CD4-positive, alpha-beta T cell treated with Interleukin-12 subunit alpha and Interleukin-12 subunit beta, for 1 hour (primary cell): Measurements from ENCODE around the gene PDPK1.

Source experiments
- DNase-seq: peaks from one replicate; pipeline ENCODE4 v3.0.0-alpha.2; 2020

Gene PDPK1

DNA sequence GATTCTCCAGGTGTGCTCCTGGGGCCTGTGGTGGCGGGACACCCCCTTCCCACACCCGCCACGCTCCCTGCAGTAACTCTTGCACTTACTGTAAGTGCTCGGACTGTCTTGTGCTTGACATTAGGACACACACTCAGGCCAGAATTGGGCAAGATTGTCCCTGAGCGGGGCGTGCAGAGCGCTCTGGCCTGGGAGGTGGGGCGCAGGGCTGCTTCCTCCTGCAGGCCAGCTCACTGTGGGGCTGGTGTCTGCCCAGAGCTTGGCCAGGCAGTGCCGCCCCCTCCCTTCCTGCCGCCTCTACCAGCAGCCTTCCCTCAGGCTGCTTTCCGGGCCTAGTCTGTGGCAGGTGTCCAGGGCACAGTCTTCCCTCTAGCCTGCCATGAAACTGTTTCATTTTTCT, 30.2 kb upstream of the PDPK1 start:
- DNase-seq: no peak

DNA sequence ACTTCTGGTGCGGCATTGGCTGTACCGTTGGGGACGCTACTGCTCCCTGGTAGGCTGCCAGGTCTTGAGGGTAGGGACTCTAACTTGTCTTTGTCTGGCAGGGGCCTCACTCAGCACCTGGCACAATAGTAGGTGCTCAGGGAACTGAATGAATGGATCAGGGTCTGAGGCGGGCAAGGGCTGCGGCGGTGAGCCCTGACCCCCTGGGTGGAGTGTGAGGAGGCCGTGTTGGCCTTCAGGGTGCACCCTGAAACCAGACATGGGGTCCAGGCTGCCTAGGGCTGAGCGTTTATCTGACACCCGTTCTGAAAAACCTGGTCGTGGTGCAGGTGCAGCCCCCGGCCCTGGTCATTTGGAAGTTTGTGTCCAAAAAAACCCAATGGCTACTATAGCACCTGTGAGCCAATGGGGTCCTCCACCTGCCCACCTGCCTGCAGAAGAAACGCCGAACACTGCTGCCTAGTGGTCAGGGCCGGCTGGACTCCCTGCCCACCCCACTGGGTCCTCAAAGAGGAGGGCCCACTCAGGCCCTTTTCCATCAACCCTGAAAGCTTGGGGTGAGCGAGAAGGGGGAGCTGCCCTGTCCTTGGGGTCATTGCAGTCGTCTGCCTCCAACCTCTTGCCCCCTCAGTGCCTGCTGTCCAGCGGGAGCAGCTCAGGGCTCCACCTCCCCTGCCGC, 29.0 kb upstream of the PDPK1 start:
- no peak for DNase-seq

DNA sequence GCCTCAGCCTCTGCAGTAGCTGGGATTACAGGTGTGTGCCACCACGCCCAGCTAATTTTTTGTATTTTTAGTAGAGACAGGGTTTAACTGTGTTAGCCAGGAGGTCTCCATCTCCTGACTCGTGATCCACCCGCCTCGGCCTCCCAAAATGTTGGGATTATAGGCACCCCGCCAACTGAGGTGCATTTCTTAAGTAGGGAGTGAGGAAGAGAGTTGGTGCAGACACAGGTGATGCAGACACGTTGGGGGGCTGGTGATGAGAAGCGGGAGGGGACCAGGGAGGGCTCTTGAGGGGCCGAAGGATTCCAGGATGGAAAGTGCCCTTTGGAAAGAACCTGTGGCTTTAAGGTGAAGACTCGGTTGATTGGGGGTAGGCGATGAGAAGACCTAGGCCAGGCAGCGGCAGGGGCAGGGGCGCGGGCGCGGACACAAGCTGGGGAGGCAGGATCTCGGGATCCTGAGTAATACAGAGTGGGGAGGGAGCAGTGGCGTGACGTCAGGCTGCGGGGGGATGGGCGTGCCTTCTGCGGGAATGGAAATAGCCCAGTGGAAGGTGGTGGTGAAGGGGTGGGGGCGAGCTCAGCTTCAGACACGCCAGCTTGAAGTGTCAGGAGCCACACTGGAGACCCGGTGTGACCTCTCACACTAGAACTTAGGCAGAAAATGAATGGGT, 26.6 kb upstream of the PDPK1 start:
- DNase-seq: no peak

- no peak for DNase-seq
Measured at GRCh38 chr16:2511996-2512734, 25.7 kb upstream of the PDPK1 start.

- DNase-seq: peak; percentile 39
Measured at GRCh38 chr16:2512735-2513404, 25.0 kb upstream of the PDPK1 start.

- peak; percentile 95 for DNase-seq
Measured at GRCh38 chr16:2513405-2514332, 24.2 kb upstream of the PDPK1 start, which contains the start of gene ATP6V0C. Gene ATP6V0C (plus strand): TSS chr16:2513952. CDS start chr16:2514104, 152 bp downstream.

- DNase-seq: peak; percentile 54
Measured at GRCh38 chr16:2514333-2515179, 23.3 kb upstream of the PDPK1 start.

GRCh38 chr16:2515180-2515851, 22.5 kb upstream of the PDPK1 start:
- DNase-seq: no peak

GRCh38 chr16:2516391-2517240, 21.2 kb upstream of the PDPK1 start:
- no peak for DNase-seq

DNA sequence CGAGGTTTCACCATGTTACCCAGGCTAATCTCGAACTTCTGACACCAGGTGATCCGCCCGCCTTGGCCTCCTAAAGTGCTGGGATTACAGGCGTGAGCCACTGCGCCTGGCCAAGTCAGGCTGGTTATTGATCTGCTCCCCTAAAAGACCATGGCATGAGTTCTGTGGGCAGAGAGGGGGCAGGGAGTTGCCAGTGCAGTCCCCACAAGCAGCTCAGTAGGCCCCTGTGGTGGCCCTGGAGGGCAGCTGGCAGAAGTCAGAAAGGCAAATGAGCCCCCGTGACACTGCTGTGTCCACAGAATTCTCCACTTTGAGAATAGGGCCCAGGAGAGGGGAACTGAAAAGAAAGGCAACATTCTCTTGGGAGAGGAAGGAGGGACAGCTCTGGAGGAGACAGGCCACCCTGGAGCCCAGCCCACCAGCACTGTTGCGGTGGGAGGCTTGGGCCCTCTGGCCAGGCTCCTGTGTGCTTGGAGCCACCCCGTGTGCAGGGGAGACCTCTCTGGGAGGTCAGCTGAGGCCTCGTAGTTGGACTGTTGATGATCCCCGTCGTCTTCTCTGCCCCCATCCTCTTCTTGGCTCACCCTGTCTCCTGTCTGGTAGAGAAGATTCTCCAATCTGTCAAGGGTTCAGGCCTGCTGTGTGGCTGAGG, 19.7 kb upstream of the PDPK1 start:
- DNase-seq: no peak

DNA sequence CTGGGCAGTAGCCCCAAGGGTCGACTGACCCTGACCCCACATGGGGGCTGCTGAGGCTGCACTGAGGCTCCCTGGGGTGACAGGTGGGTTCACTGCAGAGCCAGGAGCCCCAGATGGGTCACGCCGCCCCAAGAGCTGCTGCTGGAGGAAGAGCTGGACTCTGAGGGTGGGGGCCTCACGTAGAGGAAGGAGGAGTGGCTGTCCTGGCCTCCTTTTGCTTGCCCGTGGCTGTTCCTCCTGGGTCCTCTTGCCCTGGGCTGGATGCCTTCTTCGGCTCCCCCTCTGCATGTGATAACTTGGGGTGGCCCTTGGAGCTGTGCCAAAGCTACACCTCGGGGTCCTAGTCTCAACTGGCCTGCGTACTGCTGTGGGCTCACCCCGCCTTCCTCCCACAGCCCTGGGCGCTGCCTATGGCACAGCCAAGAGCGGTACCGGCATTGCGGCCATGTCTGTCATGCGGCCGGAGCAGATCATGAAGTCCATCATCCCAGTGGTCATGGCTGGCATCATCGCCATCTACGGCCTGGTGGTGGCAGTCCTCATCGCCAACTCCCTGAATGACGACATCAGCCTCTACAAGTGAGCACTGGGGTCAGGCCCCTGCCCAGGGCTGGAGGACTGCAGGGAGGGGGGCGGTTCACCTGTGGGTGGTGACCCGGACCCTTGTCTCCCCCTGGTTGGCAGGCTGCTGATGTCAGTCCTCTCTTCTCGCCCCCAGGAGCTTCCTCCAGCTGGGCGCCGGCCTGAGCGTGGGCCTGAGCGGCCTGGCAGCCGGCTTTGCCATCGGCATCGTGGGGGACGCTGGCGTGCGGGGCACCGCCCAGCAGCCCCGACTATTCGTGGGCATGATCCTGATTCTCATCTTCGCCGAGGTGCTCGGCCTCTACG, 18.8 kb upstream of the PDPK1 start:
- DNase-seq: no peak

DNA sequence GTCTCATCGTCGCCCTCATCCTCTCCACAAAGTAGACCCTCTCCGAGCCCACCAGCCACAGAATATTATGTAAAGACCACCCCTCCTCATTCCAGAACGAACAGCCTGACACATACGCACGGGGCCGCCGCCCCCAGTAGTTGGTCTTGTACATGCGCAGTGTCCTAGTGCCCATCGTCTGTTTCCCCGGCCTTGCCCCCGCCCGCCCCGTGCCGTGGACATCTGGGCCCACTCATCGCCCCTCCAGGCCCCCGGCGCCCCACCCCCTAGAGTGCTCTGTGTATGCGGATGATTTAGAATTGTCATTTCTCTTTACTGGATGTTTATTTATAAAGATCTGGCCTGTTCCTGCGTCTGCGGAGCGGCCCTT, 18.1 kb upstream of the PDPK1 start:
- DNase-seq: no peak

DNA sequence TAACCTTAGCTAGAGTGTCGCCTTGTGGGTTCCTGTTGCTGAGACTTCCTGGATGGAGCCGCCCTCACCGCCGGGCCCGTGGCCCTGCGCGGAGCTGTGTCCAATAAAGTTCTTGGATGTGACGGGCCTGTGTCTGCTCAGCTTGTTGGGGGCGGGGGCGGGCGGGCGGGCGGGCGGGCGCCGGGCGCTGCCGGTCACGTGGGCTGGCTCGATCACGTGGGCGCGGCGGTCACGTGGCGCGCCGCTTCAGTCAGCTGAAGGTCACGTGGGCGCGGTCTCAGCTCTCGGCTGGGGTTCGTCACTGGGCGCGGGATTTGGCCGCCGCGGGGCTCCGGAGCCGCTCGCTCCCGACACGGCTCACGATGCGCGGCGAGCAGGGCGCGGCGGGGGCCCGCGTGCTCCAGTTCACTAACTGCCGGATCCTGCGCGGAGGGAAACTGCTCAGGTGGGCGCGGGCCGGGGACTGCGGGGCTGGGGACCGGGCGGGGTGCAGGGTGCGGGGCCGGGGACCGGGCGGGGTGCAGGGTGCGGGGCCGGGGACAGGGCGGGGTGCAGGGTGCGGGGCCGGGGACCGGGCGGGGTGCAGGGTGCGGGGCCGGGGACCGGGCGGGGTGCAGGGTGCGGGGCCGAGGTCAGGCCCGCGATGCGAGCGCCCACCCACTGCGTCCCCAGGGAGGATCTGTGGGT, 17.6 kb upstream of the PDPK1 start, which contains the start of gene AMDHD2:
AMDHD2 (plus strand) TSS at position 275 of the 687 bp plus-strand sequence; CDS start at position 363, 88 bp downstream.
- peak; percentile 91 for DNase-seq

DNA sequence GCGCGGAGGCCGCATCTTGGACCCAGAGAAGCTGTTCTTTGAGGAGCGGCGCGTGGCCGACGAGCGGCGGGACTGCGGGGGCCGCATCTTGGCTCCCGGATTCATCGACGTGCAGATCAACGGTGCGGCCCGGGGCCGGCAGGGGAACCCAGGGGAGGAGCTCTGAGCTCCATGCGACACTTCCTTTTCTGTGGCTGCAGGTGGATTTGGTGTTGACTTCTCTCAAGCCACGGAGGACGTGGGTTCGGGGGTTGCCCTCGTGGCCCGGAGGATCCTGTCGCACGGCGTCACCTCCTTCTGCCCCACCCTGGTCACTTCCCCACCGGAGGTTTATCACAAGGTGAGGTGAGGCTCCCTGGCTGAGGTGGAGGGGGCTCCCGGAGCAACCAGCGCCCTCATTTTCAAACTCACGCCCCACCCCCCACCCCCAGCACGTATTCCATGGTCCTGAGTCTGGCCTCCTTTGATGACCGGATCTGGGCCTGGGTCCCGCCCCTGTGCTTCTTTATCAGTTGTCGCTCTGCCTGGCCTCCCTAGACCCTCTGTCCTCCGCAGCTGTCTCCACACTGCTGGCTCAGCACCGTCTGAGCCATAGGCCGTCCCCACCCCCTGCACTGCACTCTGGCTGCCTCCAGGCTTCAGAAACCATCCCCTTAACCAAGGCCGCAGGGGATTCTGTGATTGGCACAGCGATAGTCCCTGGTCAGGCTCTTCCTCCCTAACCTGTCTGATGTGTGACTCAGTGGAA, 16.9 kb upstream of the PDPK1 start:
- peak; percentile 84 for DNase-seq

GRCh38 chr16:2523801-2524231, 14.0 kb upstream of the PDPK1 start:
- DNase-seq: no peak

DNA sequence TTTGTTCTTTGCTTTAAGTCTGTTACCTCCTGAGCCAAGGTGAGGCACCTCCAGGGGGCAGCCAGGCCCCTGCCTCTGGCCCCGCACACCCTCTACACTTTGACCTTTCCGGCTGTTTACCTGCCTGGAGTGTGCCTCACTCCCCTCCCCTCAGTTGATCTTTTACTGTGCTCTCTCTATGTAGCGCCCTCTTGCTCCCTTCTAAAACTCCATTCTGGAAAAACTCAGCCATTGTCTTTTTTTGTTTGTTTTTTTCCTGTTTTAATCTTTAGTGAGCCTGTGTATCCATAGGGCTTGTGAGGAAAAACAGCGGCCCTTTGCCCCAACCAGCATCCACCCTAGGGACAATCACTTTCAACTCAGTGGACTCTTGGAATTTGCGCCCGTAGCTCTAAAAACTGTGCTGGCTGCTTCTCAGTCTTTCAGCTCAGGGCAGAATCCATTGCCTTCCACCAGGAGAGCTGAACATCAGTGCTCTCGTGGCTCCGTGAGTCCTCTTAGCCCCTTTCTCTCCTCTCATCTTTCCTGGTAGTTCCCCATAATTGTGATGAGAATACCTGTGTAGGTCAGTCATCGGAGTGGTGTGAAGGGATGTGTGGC, 13.4 kb upstream of the PDPK1 start:
- no peak for DNase-seq
